Activated naive CD8-positive, alpha-beta T cell treated with anti-CD3 and anti-CD28 coated beads, Interleukin-2, amount 50 U/mL, for 16 hours (primary cell): ENCODE results near the gene CTTNBP2NL.
"Not testable (repeated sequence)": the region's sequence is repeated elsewhere in the genome, so short reads cannot be mapped to it uniquely, and the experiment has no call there.

Experiments
- DNase-seq: peaks from one replicate; pipeline ENCODE4 v3.0.0-alpha.2; 2020; ENCODE audit warnings: low read depth, low spot score

CTTNBP2NL gene

DNA sequence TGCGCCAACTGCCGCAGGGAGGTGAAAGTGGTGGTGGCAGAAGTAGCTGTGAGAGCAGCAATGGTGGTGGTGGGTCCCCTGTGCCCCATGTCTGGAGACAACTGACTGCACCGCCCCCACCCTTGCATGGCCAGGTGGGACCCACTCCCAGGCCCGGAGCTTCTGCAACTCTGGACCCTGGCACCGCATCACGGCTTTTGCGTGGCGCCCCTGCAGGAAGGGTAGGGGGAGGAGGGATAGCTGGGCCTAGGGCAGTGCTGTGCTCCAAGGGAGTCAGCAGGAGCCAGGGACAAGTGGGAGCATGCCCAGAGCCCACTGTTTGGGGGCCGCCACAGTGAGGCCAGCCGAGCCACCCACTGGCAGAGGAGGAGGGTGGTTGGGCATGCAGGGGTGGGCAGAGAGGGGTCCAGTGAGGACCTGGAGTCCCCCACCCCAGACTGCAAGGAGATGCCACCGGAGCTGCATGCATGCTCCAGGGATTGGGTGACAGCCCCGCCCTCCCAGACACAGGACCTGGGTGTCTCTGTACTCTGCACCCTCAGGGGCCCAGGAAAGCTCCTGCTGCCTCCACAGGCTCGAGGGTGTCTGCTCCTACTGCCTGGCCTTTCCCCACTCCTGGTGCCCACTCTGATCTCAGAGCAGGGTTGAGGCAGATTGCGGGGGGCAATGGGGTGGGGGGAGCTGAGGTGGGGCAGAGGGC is 9.8 kb upstream of the CTTNBP2NL start:
- DNase-seq, result no peak

DNA sequence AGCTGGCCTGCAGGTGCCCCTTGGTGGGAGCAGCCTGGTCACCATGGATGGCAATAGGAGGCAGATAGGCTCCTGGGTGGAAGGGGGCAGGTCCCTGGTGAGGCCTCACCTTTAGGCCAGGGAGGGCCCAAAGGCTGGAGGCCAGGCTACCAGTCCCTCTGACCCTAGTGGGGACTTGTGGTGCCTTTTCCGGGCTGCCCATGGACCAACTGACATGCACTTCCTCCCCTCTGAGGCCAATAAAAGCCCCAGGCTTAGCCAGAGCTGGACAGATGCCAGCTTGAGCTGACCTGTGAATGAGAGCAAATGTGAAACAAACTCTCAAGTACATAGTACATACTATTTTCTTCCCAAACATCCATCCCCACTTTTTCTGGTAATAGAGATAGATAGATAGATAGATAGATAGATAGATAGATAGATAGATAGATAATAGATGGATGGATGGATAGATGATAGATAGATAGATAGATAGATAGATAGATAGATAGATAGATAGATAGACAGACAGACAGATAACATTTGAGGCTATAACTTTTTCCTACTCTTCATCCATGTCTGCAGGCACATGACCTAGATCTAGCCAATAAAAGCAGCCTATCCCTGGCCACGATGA is 9.2 kb upstream of the CTTNBP2NL start:
- no peak for DNase-seq

DNA sequence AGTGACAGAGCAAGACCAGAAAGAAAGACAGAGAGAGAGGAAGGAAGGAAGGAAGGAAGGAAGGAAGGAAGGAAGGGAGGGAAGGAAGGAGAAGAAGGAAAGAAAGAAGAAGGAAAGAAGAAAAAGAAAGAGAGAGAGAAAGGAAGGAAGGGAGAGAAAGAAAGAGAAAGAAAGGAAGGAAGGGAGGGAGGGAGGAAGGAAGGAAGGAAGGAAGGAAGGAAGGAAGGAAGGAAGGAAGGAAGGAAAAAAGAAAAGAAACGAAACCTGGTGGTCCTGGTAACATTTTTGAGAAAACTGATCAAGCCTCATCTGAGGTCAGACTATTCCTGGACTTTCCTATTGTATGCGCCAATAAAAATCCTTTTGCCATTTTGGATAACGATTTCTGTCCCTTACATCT is 8.2 kb upstream of the CTTNBP2NL start:
- no peak for DNase-seq

DNA sequence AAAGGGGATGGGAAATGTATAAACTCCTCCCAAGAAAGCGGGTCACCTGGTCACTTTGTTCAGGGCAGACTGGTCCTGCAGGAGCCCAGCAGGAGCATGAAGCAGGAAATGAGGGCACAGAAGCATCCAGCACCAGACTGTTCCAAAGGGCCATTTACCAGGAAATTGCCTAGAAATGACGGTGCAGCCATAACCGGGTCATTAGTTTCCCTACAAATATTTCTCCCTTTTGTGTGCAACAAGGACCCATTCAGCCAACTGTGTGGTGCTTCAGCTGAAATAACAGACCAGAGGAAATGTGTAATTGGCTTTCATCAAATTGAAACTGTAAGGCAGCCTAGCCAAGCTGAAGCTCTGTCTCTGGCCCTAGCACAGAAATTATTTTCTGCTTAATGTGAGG is 7.6 kb upstream of the CTTNBP2NL start:
- no peak for DNase-seq

DNA sequence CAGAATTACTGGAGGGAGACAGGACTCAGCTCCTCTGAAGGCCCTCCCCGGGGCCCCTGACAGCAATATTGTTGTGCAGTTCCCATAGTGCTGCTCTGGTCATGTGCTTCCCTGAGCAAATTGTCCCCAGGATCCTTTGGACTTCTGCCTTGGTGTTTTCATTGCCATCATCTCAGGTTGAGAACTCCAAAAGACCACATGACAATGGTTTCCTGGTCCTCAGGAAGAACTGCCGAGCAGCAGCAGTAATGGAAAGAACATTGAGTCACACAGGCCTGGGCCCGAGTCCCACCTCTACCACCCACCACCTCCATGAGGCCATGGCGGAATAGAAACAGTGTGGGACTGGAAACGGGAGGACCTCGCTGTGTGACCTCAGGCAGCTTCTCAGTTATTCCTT is 6.3 kb upstream of the CTTNBP2NL start:
- DNase-seq, result no peak

DNA sequence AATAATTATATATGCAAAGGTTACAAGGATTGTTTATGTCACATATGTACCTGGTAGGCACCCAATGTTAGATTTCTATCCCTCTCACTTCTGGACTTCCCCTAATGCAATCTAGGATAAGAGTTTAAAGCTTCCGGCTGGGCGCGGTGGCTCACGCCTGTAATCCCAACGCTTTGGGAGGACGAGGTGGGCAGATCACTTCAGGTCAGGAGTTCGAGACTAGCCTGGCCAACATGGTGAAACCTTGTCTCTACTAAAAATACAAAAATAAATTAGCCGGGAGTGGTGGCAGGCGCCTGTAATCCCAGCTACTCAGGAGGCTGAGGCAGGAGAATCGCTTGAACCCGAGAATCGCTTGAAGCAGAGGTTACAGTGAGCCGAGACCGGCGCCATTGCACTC is 5.7 kb upstream of the CTTNBP2NL start:
- not testable (repeated sequence) for DNase-seq

DNA sequence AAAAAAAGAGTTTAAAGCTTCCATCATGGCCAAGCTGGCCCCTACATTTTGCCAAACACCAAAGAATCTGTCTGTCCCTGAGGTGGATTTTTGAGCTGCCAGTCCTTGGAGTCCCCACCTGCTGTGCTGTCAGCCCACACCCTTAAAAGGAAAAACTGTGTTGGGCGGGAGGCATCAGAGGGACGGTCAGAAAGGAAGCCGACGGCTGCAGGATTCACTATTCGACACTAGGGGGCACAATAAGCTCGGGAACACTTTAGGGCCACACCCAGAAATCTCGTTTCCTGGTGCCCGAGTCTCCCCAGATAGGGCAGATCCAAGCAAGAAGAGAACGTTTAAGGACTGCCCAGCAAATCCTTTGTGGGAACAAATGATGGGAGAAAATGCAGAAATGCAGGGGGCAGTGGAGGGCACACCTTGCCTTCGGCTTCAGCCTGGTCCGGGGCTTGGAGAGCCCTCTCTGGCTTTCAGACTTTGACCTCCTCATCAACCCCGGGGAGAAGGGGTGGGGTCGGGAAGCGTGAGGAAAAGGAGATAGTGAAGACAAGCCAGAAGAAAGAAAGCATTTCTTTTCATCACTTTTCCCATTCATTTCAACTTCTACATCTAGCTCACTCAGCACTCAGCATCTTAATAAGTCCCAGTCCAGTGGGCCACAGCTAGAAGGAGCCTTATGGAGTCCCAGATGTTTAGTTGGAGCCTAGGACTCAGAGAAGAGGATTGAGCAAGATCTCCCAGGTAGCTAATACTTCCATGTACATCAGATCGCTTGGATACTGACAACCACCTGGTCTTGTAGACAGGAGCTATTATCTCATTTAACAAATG is 5.0 kb upstream of the CTTNBP2NL start:
- peak; percentile 61 for DNase-seq

DNA sequence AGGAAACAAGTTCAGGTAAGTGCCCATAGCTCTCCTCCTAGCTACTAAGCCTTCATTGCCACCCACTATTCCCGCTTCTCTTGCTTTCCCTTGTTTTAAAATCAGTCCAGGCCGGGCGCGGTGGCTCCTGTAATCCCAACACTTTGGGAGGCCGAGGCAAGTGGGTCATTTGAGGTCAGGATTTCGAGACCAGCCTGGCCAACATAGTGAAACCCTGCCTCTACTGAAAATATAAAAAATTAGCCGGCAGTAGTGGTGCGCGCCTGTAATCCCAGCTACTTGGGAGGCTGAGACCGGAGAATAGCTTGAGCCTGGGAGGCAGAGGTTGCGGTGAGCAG is 4.4 kb upstream of the CTTNBP2NL start:
- DNase-seq, result no peak

DNA sequence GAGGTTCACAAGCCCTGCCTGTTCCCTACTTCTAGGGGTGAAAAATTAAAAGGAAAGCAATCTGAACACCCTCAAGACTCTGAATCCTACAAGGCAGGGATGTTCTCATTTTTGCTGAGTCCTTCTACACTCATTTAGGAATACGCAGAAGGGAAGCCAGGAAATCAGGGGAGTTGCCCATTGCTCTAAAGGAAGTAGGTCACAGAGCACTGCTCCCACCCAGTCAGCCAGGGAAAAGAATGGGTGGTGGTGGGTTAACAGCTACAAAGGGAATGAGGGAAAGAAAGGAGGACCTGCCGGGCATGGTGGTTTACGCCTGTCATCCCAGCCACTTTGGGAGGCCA is 2.4 kb upstream of the CTTNBP2NL start:
- DNase-seq, result no peak

DNA sequence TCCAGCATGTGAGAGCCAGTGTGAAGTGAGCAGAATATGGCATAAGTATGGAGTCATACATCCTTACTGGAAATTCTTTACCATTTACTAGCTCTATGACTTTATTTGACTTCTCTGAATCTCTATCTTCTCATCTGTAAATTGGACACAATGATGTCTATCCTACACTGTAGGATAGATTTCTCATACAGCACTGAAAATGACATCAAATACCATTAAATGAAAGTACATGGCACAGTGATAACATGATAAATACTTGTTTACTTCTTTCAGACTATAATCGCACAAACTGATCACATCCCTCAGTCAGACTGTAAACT is 1.3 kb upstream of the CTTNBP2NL start:
- DNase-seq, result no peak

DNA sequence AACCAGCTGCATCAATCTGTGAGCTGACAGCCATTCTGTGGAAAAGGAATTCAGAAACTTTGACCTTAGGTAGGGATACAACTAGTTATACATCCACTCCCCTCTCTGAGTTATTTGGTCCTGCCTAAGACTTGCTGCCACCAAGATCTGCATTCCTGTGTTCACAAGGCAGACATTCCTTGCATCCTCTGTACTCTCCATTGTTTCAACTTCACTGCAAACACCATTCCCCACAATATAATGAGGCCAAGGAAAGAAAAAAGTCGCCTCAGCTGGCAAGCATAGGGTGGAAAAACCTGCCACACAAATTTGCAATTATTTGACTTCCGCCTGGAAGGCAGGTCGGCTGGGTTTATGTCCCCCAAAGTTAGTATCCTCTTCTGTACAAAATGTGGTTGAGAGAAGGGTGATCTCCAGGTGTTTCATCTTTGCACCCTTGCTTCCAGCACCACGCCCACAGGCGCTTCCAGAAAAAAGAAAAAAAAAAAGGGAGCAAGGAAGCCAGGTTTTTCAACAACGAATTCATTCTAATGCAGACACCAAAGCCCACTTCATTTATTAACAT is 676 bp upstream of the CTTNBP2NL start:
- DNase-seq, result no peak

DNA sequence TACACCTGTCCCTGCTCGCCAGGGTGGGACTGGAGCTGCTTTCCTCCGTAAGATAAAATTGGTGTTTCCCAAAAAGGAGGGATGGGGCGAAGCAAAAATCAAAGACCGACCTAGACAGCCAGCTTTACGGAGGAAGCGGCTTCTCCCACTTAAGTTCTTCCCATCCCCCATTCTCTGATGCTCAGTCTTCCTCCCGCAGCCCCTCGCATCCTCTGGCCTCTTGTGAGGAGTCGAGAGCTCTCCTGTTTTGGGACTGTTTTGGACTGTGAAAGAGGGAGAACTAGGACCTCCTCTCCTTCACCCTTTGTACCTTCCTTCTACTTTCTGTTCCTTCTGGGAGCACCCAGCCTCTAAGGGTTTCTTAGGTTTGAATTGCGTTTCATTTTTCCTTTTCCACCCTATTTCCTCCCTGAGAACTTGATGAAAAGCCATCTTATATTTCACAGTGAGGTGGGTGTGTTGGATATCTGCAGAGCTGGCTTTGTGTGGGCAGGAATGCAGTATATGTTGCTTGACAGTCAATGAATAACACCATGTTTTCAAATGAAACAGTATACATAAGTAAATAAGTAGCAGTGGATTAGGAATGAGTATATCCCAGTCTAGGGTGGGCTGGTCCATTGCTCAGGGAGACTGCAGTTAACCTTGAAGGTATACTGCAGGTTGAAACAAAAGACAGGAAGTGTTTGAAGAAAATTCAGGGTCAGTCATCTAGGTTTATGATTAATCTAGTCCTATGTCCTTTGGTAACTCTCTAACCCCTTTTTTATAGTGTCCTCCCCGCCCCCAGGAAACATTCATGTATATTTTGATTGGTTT is 848 bp downstream of the CTTNBP2NL start:
- no peak for DNase-seq

DNA sequence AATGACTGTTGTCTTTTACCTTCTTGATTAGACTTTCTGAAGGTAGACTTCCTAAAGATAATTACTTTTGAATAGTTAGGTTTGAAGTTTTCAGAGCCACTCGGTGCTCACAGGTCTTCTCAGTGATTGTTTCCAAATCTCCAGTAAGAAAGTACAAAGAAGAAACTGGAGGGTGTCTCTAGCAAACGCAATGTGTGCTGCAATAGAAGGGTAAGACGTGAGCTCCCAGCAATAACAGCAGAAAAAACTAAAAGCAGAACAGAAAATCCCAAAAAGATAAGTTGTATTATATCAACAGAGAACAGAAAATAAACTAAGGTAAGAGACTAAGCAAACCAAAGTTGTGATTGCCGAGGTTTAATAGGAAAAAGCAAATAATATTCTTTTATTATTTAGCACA is 1.8 kb downstream of the CTTNBP2NL start:
- DNase-seq, result no peak

DNA sequence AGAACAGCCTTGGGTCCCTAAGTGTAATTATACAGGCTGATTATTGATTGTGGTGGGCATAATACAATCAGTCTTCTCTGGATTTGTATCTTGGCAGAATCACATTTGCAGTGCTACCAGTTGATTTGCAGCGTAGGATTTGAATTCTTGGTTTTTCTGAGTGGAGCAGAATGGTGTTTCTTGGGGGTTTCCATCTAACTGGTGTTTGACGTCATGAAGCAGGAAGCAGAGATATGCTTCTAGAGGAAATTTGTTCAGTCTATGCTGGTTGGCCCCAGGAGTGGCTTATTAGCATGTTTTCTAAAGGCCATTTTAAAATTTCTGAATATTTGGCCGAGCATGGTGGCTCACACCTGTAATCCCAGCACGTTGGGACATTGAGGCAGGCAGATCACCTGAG is 3.4 kb downstream of the CTTNBP2NL start:
- DNase-seq, result no peak

DNA sequence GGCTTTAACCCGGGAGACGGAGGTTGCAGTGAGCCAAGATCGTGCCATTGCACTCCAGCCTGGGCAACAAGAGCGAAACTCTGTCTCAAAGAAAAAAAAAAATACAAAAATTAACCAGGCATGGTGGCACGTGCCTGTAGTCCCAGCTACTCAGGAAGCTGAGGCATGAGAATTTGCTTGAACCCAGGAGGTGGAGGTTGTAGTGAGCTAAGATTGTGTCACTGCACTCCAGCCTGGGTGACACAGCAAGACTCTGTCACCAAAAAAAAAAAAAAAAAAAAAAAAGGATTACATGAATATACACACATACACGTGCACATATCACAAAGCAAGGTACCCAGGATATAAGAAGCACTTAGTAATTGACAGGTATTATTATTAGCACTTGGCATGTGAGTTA is 4.7 kb downstream of the CTTNBP2NL start:
- not testable (repeated sequence) for DNase-seq

DNA sequence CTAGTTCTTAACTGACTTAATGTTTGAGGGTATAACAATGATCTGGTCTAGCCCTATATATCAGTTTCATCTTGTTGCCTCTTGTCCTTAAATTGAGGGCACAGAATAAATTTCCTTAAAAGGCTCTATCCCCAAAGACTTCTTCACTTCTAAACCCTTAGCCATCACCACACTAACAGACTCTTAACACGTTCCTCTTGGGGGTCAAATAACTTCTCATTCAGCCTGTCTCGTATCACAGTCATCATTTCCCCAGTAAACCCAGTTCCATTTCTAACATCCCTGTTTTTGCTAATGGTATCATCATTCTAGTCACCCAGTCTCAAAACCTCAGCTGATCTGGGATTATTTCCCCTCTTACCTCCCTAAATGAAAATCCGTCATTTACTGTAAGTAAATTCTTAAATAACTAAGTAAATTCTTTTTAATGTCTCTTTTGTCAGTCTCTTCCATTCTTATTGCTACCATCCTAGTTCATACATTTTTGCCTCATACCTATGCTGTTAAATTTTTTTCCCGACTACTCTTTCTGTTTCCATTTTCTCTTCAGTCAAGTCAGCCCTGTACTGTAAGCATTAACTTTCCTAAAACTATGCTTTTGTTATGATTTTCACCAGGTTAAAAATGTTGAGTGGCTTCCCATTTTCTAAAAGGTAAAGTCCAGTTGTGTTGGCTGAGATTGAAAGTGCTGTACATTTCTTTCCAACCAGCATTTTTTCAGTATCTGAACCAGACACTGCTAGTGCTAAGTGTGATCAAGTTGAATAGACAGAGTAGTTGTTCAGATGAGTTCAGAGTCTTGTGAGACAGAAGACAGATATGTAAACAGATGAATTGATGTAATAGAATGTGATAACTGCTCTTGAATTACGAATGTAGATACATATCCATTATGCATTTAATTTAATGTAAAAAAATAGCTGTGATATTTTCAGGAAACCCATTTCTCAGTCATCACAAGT is 6.9 kb downstream of the CTTNBP2NL start:
- no peak for DNase-seq

DNA sequence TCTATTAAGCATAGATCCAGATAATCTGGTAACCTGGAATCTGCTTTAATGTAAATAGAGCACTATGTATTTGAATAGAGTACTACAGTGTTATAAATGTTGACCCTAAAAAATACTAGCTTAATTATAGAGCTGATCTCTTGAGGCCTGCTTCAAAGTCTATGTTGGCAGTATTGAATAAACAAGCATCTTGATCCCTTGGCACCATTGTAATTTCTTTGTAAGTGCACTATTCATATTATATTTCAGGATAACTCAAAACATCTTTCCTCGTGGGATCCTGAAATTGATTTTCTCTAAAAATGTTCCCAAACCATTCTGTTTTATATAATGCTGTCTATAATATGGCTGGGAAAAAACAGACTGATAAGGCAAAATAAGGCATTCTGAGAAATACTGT is 10.8 kb downstream of the CTTNBP2NL start:
- no peak for DNase-seq

DNA sequence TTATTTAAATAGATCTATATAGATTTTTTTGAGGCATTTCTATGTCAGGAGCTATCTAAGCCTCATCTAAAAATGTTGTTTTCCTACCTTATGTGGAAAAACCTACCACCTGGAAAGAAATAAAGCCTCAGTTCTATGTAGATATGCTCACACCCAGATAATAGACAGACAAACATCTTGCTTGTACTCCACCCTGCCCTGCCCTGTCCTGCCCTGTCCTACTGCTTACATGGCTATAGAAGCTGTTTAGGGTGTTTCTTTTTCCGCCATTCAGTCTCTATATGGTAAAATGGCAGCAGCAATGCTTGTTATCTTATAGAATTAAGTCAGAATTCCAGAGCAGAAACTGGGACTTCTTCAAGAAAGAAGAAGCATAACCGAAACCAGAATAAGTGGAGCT is 13.4 kb downstream of the CTTNBP2NL start:
- no peak for DNase-seq

DNA sequence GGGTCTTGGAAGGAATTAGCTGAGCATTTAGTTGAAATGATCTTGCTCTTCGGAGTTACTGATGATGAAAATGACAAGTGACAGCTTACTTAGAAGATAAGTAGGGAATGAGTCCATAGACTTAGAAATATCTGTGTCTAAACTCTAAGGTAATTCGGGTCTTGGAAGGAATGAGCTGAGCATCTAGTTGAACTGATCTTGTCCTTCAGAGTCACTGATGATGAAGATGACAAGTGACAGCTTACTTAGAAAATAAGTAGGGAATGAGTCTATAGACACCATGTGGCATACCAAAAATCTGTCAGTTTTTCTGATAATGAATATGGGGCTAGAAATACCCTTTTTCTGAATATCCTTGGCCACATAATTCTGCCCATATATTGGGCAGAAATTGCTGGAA is 14.7 kb downstream of the CTTNBP2NL start:
- no peak for DNase-seq

DNA sequence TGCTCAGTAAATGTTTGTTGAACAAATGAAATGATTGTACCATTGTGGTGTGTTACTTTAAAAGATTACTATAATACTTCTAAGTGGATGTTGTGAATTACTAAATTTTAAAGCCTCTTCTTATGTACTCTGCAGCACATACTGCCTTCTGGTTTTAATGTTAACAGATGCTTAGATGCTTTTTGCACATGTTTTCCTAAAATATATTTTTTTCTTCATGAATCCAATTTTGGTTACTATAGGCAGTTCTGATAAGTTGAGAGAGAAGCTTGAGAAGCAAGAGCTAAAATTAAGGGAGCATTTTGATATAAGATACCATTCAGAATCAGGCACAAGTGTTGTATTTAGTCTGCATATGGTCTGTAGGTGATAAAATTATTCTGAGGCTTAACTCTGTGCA is 21.3 kb downstream of the CTTNBP2NL start:
- DNase-seq, result no peak
